ENCODE data around the gene MRGPRG. TPM values are rescaled to one million over a fixed set of nuclear protein-coding genes. Genes with fewer than 3 reads are reported as not detected.

Gene MRGPRG
- total and polyA plus RNA-seq, 7 donors: not detected

DNA sequence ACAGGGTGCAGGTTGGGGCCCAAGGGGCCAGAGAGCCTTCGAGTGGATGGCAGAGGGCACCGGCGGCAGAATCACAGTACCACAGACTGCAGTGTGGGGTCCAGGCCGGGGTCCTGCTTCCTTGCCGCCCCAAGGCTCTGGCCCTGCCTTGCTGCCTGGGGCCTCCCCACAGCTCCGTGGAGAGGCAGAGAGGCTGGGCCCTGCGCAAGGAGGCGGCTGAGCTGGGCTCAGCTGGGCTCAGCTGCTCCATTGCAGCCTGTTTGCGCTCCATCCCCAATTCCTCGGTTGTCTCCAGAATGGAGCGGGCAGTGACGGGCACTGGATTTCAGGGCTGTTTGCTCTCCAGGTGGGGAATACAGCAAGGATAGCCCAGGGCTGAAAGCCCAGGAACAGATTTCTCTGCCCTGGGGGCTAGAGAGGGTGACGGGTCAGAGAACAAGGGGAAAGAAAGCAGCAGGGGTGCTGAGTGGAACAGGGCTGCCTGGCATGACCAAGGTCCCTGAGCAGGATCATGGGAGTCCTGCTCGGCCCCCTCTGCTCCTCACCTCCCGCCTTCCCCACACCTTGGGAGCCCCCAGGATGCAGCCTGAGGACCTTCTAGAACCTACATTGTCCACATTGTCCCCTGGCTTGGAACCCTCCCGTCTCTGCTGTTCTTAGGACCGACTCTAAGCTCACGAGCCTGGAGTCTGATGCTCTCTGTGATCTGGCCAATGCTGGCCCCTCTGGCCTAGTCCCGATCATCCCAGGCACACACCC is 18.9 kb downstream of the MRGPRG start:
- peaks cover 0 to 14% (median 10%) of the 10 kb centered on the region in 4 donors for H3K4me1 ChIP-seq
- H3K27me3 ChIP-seq: peaks cover 15 to 64% (median 31%) of the 10 kb centered on the region in 3 donors
- WGBS, 2 donors: 66 to 80% methylated on average over 19 of the region's 19 CpGs
- DNase-seq: no peak
- H3K4me3 ChIP-seq: no peak overlapping the region
- no peak overlapping the region for H3K27ac ChIP-seq
- intact Hi-C loops (cut with DNase I): no loop called here
- no peaks in the 10 kb centered on the region for H3K36me3 ChIP-seq
- TF ChIP-seq POLR2A (IDR thresholded peaks at IDR 0.05) (no peak), EP300 (IDR thresholded peaks at IDR 0.05) (no peak), POLR2AphosphoS5 (IDR thresholded peaks at IDR 0.05) (no peak)
- TF ChIP-seq, protein P1, sequence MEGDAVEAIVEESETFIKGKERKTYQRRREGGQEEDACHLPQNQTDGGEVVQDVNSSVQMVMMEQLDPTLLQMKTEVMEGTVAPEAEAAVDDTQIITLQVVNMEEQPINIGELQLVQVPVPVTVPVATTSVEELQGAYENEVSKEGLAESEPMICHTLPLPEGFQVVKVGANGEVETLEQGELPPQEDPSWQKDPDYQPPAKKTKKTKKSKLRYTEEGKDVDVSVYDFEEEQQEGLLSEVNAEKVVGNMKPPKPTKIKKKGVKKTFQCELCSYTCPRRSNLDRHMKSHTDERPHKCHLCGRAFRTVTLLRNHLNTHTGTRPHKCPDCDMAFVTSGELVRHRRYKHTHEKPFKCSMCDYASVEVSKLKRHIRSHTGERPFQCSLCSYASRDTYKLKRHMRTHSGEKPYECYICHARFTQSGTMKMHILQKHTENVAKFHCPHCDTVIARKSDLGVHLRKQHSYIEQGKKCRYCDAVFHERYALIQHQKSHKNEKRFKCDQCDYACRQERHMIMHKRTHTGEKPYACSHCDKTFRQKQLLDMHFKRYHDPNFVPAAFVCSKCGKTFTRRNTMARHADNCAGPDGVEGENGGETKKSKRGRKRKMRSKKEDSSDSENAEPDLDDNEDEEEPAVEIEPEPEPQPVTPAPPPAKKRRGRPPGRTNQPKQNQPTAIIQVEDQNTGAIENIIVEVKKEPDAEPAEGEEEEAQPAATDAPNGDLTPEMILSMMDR (IDR thresholded peaks at IDR 0.05): no peak
- no peaks in the 10 kb centered on the region for H3K9me3 ChIP-seq

DNA sequence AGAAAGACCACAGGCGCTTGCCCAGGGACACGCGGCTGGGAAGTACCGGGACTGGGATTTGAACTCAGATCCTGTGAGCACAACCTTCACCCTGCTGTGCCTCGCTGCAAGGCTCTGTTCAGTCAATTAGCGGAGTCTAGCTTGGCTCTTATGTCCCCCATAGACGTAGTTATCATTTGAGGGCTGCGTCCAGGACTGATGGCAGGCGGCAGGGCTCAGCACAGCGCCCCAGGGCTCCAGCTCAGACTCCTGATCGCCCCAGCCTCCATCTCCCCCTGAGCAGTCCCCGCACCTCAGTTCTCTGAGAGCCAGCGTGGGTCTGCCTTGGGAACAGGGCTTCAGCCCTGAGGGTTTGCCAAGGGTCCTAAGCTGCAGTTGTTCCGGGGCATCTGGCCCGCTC is 19.8 kb downstream of the MRGPRG start:
- Histone ChIP-seq H3K36me3 (no peaks in the 10 kb centered on the region), H3K27ac (no peak overlapping the region), H3K4me1 (peaks cover 0 to 12% (median 10%) of the 10 kb centered on the region in 4 donors), H3K4me3 (no peak overlapping the region), H3K27me3 (peaks cover 15 to 56% (median 26%) of the 10 kb centered on the region in 3 donors), H3K9me3 (no peaks in the 10 kb centered on the region)
- WGBS, 2 donors: 82 to 93% methylated on average over 15 of the region's 15 CpGs
- no peak for DNase-seq
- TF ChIP-seq POLR2AphosphoS5 (IDR thresholded peaks at IDR 0.05) (no peak), EP300 (IDR thresholded peaks at IDR 0.05) (no peak), POLR2A (IDR thresholded peaks at IDR 0.05) (no peak)
- TF ChIP-seq, protein P1 (IDR thresholded peaks at IDR 0.05): no peak
- intact Hi-C loops (cut with DNase I): no loop called here

DNA sequence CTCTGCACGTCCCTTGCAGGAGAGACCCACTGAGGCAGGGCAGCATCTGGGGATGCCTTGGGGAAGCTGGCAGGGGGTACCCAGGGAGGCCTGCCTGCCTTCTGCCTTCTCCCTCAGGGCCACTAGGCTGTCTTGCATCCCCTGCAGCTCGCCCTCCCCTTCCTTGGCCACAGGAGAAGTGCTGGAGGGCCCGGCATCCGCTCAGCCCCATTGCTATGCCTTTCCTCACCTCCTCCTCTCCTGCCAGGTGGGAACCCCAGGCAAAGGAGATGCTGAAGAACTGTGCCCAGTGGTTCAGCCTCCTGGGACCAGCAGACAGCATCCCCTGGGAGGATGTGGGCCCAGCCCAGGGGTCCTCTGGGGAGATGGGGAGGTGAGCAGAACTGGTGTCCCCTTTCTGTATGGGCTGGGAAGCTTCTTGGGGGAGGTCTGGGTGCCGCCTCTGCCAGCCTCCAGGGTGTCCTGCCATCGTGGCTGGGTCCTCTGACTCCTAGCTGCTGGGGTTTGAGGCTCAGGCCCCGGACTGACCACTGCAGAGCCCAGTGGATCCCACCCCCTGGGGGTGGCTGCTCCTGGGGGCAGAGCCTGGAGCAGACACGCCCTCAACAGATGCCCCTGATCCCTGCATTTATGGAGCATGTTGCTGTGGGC is 20.6 kb downstream of the MRGPRG start:
- intact Hi-C loops (cut with DNase I): no loop called here
- H3K4me3 ChIP-seq: no peak overlapping the region
- TF ChIP-seq POLR2AphosphoS5 (IDR thresholded peaks at IDR 0.05) (no peak), POLR2A (IDR thresholded peaks at IDR 0.05) (no peak), EP300 (IDR thresholded peaks at IDR 0.05) (no peak)
- TF ChIP-seq, protein P1 (IDR thresholded peaks at IDR 0.05): no peak
- no peaks in the 10 kb centered on the region for H3K36me3 ChIP-seq
- no peaks in the 10 kb centered on the region for H3K9me3 ChIP-seq
- H3K27me3 ChIP-seq: peaks cover 7 to 48% (median 18%) of the 10 kb centered on the region in 3 donors
- no peak overlapping the region for H3K27ac ChIP-seq
- peaks cover 0 to 4% (median 2%) of the 10 kb centered on the region in 4 donors for H3K4me1 ChIP-seq
- WGBS, 2 donors: 71 to 80% methylated on average over 8 of the region's 8 CpGs
- DNase-seq: no peak

DNA sequence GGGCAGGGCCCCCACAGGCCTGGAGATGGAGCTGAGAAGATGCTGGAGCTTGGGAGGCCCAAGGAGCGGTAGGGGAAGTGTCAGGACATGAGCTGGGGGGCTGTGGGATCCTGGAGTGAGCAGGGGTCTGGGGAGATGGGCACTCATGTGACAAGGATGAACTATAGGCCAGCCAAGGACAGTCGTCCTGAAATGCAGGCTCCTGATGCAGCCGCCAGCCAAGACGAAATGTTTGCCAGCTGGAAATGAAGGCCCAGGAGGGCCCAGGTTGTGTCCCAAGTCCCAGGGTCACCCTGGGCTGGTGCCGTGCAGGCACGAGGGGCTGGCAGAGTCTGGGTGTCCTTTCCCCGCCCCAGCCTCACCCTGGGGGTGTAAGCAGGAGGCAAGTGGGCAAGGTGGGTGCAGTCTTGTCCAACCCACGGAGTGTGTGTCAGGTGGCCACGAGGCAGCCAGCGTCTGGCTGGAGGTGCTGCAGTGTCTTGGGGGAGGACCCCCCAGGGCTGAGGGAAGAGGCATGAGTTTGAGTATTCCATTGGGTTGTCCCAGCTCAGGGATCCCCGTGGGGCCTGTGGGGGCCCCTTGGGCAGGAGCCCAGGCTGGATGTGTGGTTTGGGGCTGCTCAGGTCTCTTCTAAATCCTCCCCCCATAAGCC is 21.4 kb downstream of the MRGPRG start:
- DNase-seq: no peak
- intact Hi-C loops (cut with DNase I): no loop called here
- 81 to 85% methylated on average over 11 of the region's 11 CpGs for WGBS, 2 donors
- Histone ChIP-seq H3K36me3 (no peaks in the 10 kb centered on the region), H3K4me1 (no peaks in the 10 kb centered on the region), H3K27ac (no peak overlapping the region), H3K9me3 (no peaks in the 10 kb centered on the region), H3K4me3 (no peak overlapping the region), H3K27me3 (peaks cover 3 to 40% (median 10%) of the 10 kb centered on the region in 3 donors)
- TF ChIP-seq POLR2A (IDR thresholded peaks at IDR 0.05) (no peak), POLR2AphosphoS5 (IDR thresholded peaks at IDR 0.05) (no peak), EP300 (IDR thresholded peaks at IDR 0.05) (no peak)
- TF ChIP-seq, protein P1 (IDR thresholded peaks at IDR 0.05): no peak
